OCI-LY3 (cell line): ENCODE data around the gene ACSS1.

ENCODE experiments used
- CTCF ChIP-seq: fragments of 200-600, 300-600 bp; sonication (generic); IDR thresholded peaks from 2 replicates; pipeline ENCODE4 v1.5.1; 2014; ENCODE audit warnings: antibody characterized with exemption, low read length, low read depth
- EZH2phosphoT487 ChIP-seq: fragments of 200-600 bp; shearing (Covaris generic); IDR thresholded peaks from 2 replicates; pipeline ENCODE4 v1.6.1; 2018; ENCODE audit warnings: antibody characterized with exemption, mixed run types, low read depth

GRCh38 chr20:24958506-24959385, 99.2 kb downstream of the ACSS1 start:
- TF ChIP-seq CTCF (no peak), EZH2phosphoT487 (no peak)
